GM21786 (cell line): Measurements from ENCODE around the gene IL23R.

Source experiments
- ATAC-seq: cut with Tn5 transposase; IDR thresholded peaks from one replicate; pipeline ENCODE4 v1.9.1; 2021; ENCODE audit not compliant: unreplicated experiment

The IL23R gene

GRCh38 chr1:67148516-67149178, 17.6 kb upstream of the IL23R start:
- ATAC-seq: peak; percentile 12

- ATAC-seq: peak; percentile 97
Observed at GRCh38 chr1:67149179-67149770, 17.0 kb upstream of the IL23R start.

GRCh38 chr1:67150931-67151330, 15.3 kb upstream of the IL23R start:
- no peak for ATAC-seq

GRCh38 chr1:67158401-67158800, 7.9 kb upstream of the IL23R start:
- ATAC-seq: no peak

GRCh38 chr1:67159233-67159632, 7.0 kb upstream of the IL23R start:
- ATAC-seq: no peak

GRCh38 chr1:67162954-67163353, 3.3 kb upstream of the IL23R start:
- no peak for ATAC-seq

GRCh38 chr1:67165468-67166041, 699 bp upstream of the IL23R start:
- no peak for ATAC-seq

- peak; percentile 57 for ATAC-seq
Observed at GRCh38 chr1:67169496-67169895, 3.2 kb downstream of the IL23R start.

GRCh38 chr1:67169932-67170331, 3.7 kb downstream of the IL23R start:
- ATAC-seq: no peak

GRCh38 chr1:67170751-67171573, 4.7 kb downstream of the IL23R start:
- ATAC-seq: no peak

GRCh38 chr1:67171574-67171955, 5.3 kb downstream of the IL23R start:
- ATAC-seq: no peak

- no peak for ATAC-seq
Observed at GRCh38 chr1:67171978-67172377, 5.7 kb downstream of the IL23R start.

GRCh38 chr1:67173988-67174387, 7.7 kb downstream of the IL23R start:
- ATAC-seq: no peak

GRCh38 chr1:67174716-67175284, 8.5 kb downstream of the IL23R start:
- no peak for ATAC-seq

- ATAC-seq: no peak
Observed at GRCh38 chr1:67175530-67176087, 9.4 kb downstream of the IL23R start.

GRCh38 chr1:67184838-67185421, 18.7 kb downstream of the IL23R start:
- no peak for ATAC-seq

GRCh38 chr1:67188137-67188536, 21.9 kb downstream of the IL23R start:
- ATAC-seq: no peak

- ATAC-seq: no peak
Observed at GRCh38 chr1:67189953-67190352, 23.7 kb downstream of the IL23R start.

- no peak for ATAC-seq
Observed at GRCh38 chr1:67190410-67190809, 24.2 kb downstream of the IL23R start.

- no peak for ATAC-seq
Observed at GRCh38 chr1:67190942-67191341, 24.7 kb downstream of the IL23R start.
